ENCODE measurements around the gene CALCR.

- TF ChIP-seq EZH2 (IDR thresholded peaks at IDR 0.05; ENCODE audit: insufficient read depth, poor library complexity, severe bottlenecking) (no peak), EZH2phosphoT487 (IDR thresholded peaks at IDR 0.05; ENCODE audit: insufficient read depth, low read depth) (no peak)
These were observed 4.9 kb upstream of the CALCR start for GRCh38 chr7:93579431-93579830.

Measured in GM23248 (cell line).